Spleen (tissue), 11 donors: ENCODE data around the gene ERC2. TPM values are rescaled to one million over a fixed set of nuclear protein-coding genes. Genes with fewer than 3 reads are reported as not detected.

ENCODE experiments used
- DNase-seq: peaks from one replicate; pipeline ENCODE4 v3.0.0-alpha.2; 2020
- H3K27ac ChIP-seq, 8 donors: fragments of 200-600 bp; sonication (generic) in 7 of 8; 1 replicate in 4 of 8; 2 replicates in 4 of 8; pipeline versions ENCODE4 v1.5.0 to v1.8.0; 2016 to 2021; ENCODE audit warnings: inconsistent platforms in 4 of 8, mild to moderate bottlenecking in 4 of 8, moderate library complexity in 1 of 8
- H3K27me3 ChIP-seq, 7 donors: fragments of 200-600 bp; sonication (generic) in 6 of 7; replicated peaks in 1 of 7; 1 replicate in 4 of 7; 2 replicates in 3 of 7; pipeline versions ENCODE4 v1.5.0 to v1.8.0; 2016 to 2021; ENCODE audit warnings: inconsistent platforms in 3 of 7, mild to moderate bottlenecking in 1 of 7
- H3K36me3 ChIP-seq, 6 donors: fragments of 200-600 bp; sonication (generic) in 5 of 6; 1 replicate in 4 of 6; 2 replicates in 2 of 6; pipeline versions ENCODE4 v1.5.0 to v1.8.0; 2016 to 2021; ENCODE audit warnings: inconsistent platforms in 2 of 6
- H3K4me1 ChIP-seq, 6 donors: fragments of 200-600 bp; sonication (generic) in 5 of 6; 1 replicate in 3 of 6; 2 replicates in 3 of 6; pipeline versions ENCODE4 v1.5.0 to v1.8.0; 2016 to 2021; ENCODE audit warnings: inconsistent platforms in 3 of 6
- H3K4me3 ChIP-seq, 8 donors: fragments of 200-600 bp; sonication (generic) in 7 of 8; 1 replicate in 4 of 8; 2 replicates in 4 of 8; pipeline versions ENCODE4 v1.5.0 to v1.8.0; 2016 to 2021; ENCODE audit warnings: inconsistent platforms in 4 of 8, mild to moderate bottlenecking in 4 of 8, moderate library complexity in 2 of 8
- H3K9me3 ChIP-seq, 8 donors: fragments of 200-600 bp; sonication (generic) in 7 of 8; 1 replicate in 4 of 8; 2 replicates in 4 of 8; pipeline versions ENCODE4 v1.5.0 to v1.8.0; 2016 to 2021; ENCODE audit warnings: inconsistent platforms in 4 of 8
- POLR2A ChIP-seq, 3 donors: fragments of 450-650 bp; IDR thresholded peaks; one replicate each; pipeline ENCODE4 v1.5.1; 2017; ENCODE audit warnings: antibody characterized with exemption in 3 of 3, mild to moderate bottlenecking in 1 of 3
- POLR2AphosphoS5 ChIP-seq, 3 donors: sonication (generic); formaldehyde crosslinking; IDR thresholded peaks; one replicate each; pipeline ENCODE4 v1.5.1; 2017; ENCODE audit warnings: antibody characterized with exemption in 3 of 3
- WGBS, 5 donors: extraction: QIAGEN DNeasy Blood & Tissue Kit in 3 of 5; methylation state at CpG; one replicate each; pipeline versions ENCODE4 v1.1.5 to v1.1.7; 2013 to 2018; 5-methylcytosine and 5-hydroxymethylcytosine counted together
- intact Hi-C: fragments of 100-400 bp; cut with DNase I; formaldehyde crosslinking; loops from one replicate; pipeline ENCODE4 v1.15.0; 2023; ENCODE audit warnings: low total_unique reads
- polyA plus RNA-seq, 3 donors: library from polyadenylated mRNA; stranded (reverse); fragments of 200-250 nt; gene quantifications; one replicate each; pipeline ENCODE4 v1.2.1, GENCODE V29; 2013
- total RNA-seq, 7 donors: library from RNA; depleted of rRNA in 3 of 7; stranded (reverse); fragments of >200 nt in 3 of 7; fragmentation: NEBNext Ultra II Directional in 4 of 7; extraction: Animal tissue kit (Norgen Biotek cat#: 25700) in 4 of 7; gene quantifications; one replicate each; pipeline versions ENCODE4 v1.1.0 to v1.2.1, GENCODE V29; 2016 to 2021
- TF ChIP-seq, protein P1 (sequence below), 11 experiments: fragments of 200-600 bp in 7 of 11; fragments of 450-650 bp in 4 of 11; sonication (generic) in 4 of 11; IDR thresholded peaks in 8 of 11; conservative IDR thresholded peaks in 3 of 11; 1 replicate in 7 of 11; 2 replicates in 4 of 11; pipeline versions ENCODE4 v1.4.0 to v1.8.0; 2016 to 2021; ENCODE audit warnings: antibody characterized with exemption in 11 of 11, inconsistent platforms in 4 of 11, mild to moderate bottlenecking in 1 of 11
- donor health status: healthy with polysubstance abuse.
- donor health status: DM: no; HTN: no; CAD: no; lungs with moderate emphysema.
- donor health status: DM: no; HTN: no; CAD: no.
- donor health status: Bipolar disorder and iron deficiency.
- donor health status: healthy.
- donor health status: DM: no; HTN: no; CAD: no.
- donor health status: DM: yes; HTN: yes; CAD: no.

The ERC2 gene
- total and polyA plus RNA-seq, 10 donors: 0.04 to 4.9 (median 0.39) TPM

DNA sequence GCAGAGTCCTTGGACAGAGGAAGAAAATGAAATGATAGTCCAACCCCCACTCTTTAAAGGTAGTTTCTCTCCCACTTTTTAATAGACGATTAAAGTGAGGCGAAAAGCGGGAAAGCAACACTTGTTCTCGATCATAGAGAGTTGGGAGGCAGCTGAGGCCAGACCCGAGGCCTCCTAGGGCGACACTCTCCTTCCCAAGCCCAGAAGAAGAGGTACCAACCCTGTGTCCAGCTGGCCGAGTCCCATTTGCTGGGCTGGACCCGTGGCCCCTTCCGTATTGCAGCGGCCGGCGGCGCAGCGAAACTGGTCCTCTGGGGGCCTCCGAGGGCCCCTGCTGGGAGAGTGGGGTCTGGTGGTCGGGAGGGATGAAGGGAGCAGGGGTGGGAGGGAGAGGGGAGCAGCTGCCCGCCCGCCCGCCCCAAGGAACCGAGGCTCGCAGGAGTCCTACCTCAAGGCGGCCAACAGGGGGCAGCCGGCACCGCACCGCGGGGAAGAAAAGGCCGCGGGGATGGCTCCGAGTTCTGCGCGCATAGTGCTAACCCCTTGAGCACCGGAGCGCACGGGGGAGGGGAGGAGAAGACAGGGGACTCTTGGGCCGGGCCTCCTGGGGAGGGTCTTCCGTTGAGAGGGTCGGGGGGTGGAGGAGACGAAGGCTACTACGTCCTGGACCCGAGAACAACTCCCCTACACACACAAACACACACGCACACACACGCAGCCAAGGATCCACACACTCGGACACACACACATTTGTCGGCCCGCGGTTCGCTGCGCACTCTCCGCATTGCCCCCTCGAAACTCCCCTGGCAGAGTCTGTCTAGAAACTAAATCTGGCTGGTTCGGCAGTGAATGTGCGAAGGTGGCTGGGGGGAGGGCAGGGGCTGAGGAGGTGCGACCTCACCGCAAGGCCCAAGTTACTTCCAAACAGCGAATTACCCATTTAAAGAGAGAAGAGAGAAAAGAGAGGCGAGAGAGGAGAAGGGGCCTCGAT is 983.2 kb downstream of the ERC2 start:
- peak overlapping the region in 7 of 8 donors; percentile 71 to 82 (median 78) for H3K27ac ChIP-seq
- TF ChIP-seq, protein P1, sequence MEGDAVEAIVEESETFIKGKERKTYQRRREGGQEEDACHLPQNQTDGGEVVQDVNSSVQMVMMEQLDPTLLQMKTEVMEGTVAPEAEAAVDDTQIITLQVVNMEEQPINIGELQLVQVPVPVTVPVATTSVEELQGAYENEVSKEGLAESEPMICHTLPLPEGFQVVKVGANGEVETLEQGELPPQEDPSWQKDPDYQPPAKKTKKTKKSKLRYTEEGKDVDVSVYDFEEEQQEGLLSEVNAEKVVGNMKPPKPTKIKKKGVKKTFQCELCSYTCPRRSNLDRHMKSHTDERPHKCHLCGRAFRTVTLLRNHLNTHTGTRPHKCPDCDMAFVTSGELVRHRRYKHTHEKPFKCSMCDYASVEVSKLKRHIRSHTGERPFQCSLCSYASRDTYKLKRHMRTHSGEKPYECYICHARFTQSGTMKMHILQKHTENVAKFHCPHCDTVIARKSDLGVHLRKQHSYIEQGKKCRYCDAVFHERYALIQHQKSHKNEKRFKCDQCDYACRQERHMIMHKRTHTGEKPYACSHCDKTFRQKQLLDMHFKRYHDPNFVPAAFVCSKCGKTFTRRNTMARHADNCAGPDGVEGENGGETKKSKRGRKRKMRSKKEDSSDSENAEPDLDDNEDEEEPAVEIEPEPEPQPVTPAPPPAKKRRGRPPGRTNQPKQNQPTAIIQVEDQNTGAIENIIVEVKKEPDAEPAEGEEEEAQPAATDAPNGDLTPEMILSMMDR (IDR thresholded peaks at IDR 0.05 in 8 of 11, conservative IDR thresholded peaks at IDR 0.05 in 3 of 11): peak in 9 of 11 experiments; percentile 27 to 84 (median 72)
- peak; percentile 13 to 56 (median 49) for TF ChIP-seq POLR2AphosphoS5 (IDR thresholded peaks at IDR 0.05)
- no peak for TF ChIP-seq POLR2A (IDR thresholded peaks at IDR 0.05)
- H3K36me3 ChIP-seq: no peaks in the 10 kb centered on the region
- peak; percentile 86 for DNase-seq
- H3K4me3 ChIP-seq: peak overlapping the region; percentile 34 to 81 (median 57)
- peaks cover 3 to 100% (median 66%) of the 10 kb centered on the region in 7 donors for H3K27me3 ChIP-seq
- intact Hi-C loops: loop anchor here (5.0 to 10.0 kb wide), 3 partner anchors 240 to 557 kb away; no protein-coding TSS in a partner anchor
- WGBS, 5 donors: 3 to 8% (median 4%) methylated on average over 39 to 57 of the region's 57 CpGs
- peaks cover 8 to 92% (median 38%) of the 10 kb centered on the region in 6 donors for H3K4me1 ChIP-seq
- H3K9me3 ChIP-seq: no peaks in the 10 kb centered on the region

DNA sequence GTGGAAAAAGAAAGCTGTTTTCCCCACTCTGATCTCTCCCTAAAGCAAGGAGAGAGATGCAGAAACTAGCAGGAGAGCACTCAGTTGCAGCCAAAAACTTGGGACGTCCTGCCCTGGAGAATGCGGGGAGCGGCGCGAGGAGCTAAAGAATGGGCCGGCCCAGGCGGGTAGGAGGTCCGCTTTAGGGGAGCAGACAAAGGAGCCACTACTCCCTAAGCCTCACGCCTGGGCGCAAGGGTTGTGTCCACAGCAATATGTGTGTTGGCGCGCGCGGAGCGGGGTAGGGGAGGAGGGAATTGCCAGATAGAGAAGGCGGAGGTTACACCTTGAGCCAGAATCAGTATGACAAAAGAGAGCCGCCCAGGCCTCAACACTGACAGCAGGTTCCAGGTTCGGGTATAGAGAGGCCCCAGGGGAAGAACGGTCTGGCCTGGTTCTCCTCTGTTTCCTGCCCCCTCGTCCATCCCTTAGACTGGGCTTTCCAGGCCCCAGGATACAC is 984.0 kb downstream of the ERC2 start:
- H3K9me3 ChIP-seq: no peaks in the 10 kb centered on the region
- H3K36me3 ChIP-seq: no peaks in the 10 kb centered on the region
- TF ChIP-seq POLR2AphosphoS5 (IDR thresholded peaks at IDR 0.05) (no peak), POLR2A (IDR thresholded peaks at IDR 0.05) (no peak)
- TF ChIP-seq, protein P1 (IDR thresholded peaks at IDR 0.05 in 8 of 11, conservative IDR thresholded peaks at IDR 0.05 in 3 of 11): no peak
- intact Hi-C loops: loop anchor here (10.0 kb wide), 1 partner anchor 241 kb away; no protein-coding TSS in a partner anchor
- peaks cover 8 to 85% (median 35%) of the 10 kb centered on the region in 6 donors for H3K4me1 ChIP-seq
- no peak overlapping the region for H3K27ac ChIP-seq
- peaks cover 3 to 100% (median 59%) of the 10 kb centered on the region in 7 donors for H3K27me3 ChIP-seq
- peak overlapping the region in 3 of 8 donors; percentile 52 to 81 (median 77) for H3K4me3 ChIP-seq
- 31 to 53% (median 31%) methylated on average over 19 to 20 of the region's 20 CpGs for WGBS, 5 donors
- no peak for DNase-seq

DNA sequence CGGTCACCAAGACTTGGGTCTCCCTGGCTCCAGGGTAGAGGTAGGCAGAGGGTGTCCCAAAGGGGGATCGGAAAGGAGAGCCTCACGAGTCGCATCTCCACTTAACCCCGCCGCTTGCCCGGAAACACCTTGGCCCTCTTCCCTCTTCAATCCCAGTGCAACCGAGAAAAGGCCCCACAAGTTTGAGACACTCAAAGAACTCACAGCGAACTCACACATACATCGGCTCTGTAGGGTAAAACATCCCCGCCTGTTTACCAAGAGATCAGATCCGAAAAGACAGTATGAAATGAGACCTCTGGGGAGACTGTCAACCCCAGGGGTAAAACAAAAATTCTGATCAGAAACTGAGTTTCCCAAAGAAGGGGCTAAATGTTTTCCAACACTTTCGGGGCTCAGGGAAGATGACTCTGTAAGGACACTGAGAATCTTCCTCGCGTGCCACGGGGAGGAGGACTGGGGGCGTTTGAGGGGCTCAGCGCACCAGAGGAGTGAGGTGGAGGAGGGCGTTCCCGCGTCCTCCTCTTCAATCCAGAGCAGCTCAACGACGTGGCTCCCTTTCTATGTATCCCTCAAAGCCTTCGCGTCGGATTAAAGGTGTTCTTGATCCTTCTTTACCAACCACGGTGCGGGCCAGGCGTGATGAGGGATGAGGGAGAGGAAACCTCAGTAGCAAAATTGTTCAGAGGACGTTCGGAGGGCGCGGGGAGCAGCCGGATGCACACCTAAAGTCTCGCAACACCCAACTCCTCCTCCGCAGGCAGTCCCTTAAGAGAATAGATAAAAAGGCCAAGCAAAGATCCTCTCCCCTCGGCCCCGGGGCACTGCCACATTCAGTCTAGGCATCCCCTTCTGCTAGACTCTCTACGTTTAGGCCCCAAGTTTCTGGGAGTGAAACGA is 984.8 kb downstream of the ERC2 start:
- intact Hi-C loops: loop anchor here (10.0 kb wide), 1 partner anchor 241 kb away; no protein-coding TSS in a partner anchor
- 23 to 41% (median 29%) methylated on average over 39 to 40 of the region's 40 CpGs for WGBS, 5 donors

More for the DNA sequence above, 984.8 kb downstream of the ERC2 start:
- Histone ChIP-seq H3K27me3 (peaks cover 3 to 100% (median 53%) of the 10 kb centered on the region in 7 donors), H3K36me3 (no peaks in the 10 kb centered on the region), H3K9me3 (no peaks in the 10 kb centered on the region), H3K4me1 (peaks cover 8 to 77% (median 33%) of the 10 kb centered on the region in 6 donors), H3K27ac (no peak overlapping the region), H3K4me3 (peak overlapping the region in 1 of 8 donors; percentile 81)
- TF ChIP-seq POLR2A (IDR thresholded peaks at IDR 0.05): no peak
- TF ChIP-seq, protein P1 (IDR thresholded peaks at IDR 0.05 in 8 of 11, conservative IDR thresholded peaks at IDR 0.05 in 3 of 11): no peak
- no peak for TF ChIP-seq POLR2AphosphoS5 (IDR thresholded peaks at IDR 0.05)
- DNase-seq: no peak
